ENCODE results near the gene INS. TPM values are rescaled to one million over a fixed set of nuclear protein-coding genes. Genes with fewer than 3 reads are reported as not detected.

INS gene
- total RNA-seq, 4 donors from 2014 or later, result not detected

DNA sequence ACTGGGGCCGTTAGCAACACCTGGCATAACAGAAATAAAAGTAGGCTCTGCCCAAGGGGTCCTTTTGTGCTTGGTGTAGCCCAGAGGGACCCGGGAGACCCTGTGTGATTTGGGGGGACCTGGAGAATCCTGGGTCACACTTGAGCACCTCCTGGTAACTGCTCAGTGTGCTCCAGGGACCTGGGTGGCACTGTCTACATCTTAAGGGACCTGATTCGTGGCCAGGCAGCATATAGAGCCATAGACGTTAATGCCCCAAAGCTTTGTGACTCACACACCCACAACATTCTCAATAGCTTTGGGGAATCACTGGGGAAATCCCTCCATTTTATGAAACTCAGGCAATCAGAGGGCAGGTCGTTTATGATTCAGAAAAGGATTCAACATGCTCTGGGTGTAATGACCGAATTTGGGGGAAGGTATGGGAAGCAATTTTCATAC is 18.2 kb downstream of the INS start:
- no peaks in the 10 kb centered on the region for H3K9me3 ChIP-seq
- in situ Hi-C loops (cut with MboI; ENCODE audit: low pct_ligation_motif_present in 1 of 4, low pct_unique_long_range_greater_than_20kb in 1 of 4, low sequenced_read_pairs in 3 of 4), result no loop called here
- 6% methylated on average over 6 of the region's 6 CpGs; no CpG with 5 or more reads in 1 of the 2 donors for WGBS, 2 donors (ENCODE audit: low coverage in 1 of 2)
- intact Hi-C loops (cut with DNase I; ENCODE audit: low total_unique reads), result no loop called here
- no peak overlapping the region for H3K27ac ChIP-seq
- TF ChIP-seq POLR2A (IDR thresholded peaks at IDR 0.05) (no peak), POLR2AphosphoS5 (IDR thresholded peaks at IDR 0.05) (no peak), EP300 (IDR thresholded peaks at IDR 0.05; ENCODE audit: low read depth) (no peak)
- TF ChIP-seq, protein P1, sequence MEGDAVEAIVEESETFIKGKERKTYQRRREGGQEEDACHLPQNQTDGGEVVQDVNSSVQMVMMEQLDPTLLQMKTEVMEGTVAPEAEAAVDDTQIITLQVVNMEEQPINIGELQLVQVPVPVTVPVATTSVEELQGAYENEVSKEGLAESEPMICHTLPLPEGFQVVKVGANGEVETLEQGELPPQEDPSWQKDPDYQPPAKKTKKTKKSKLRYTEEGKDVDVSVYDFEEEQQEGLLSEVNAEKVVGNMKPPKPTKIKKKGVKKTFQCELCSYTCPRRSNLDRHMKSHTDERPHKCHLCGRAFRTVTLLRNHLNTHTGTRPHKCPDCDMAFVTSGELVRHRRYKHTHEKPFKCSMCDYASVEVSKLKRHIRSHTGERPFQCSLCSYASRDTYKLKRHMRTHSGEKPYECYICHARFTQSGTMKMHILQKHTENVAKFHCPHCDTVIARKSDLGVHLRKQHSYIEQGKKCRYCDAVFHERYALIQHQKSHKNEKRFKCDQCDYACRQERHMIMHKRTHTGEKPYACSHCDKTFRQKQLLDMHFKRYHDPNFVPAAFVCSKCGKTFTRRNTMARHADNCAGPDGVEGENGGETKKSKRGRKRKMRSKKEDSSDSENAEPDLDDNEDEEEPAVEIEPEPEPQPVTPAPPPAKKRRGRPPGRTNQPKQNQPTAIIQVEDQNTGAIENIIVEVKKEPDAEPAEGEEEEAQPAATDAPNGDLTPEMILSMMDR (IDR thresholded peaks at IDR 0.05), result no peak
- H3K4me3 ChIP-seq, result no peak overlapping the region
- no peaks in the 10 kb centered on the region for H3K36me3 ChIP-seq
- no peak for DNase-seq
- peaks cover 0 to 29% (median 13%) of the 10 kb centered on the region in 4 donors for H3K4me1 ChIP-seq
- H3K27me3 ChIP-seq, result peaks cover 99% of the 10 kb centered on the region

DNA sequence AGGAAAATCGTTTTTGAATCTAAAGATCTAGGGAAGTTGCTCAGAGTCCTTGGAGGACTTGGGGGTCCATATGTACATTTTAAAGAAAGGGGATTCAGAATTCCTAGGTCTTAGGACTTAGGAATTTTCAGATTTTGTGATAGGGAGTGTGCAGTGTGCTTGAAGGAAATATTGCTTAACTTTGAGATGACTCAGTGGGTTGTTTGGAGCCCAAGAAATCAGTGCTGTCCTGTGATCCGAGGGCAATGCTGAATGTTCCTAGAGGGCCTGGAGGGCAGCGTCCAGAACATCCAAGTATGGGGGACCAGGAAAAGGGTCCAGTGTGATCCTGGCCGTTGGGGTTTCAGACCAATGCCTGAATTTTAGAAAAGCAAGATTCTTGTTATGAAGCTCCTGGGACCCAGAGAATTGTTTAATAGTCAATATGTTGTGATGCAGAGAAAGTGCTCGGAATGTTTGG is 18.7 kb downstream of the INS start:
- in situ Hi-C loops (cut with MboI; ENCODE audit: low pct_ligation_motif_present in 1 of 4, low pct_unique_long_range_greater_than_20kb in 1 of 4, low sequenced_read_pairs in 3 of 4) (no loop called here), intact Hi-C loops (cut with DNase I; ENCODE audit: low total_unique reads) (no loop called here)
- Histone ChIP-seq H3K9me3 (no peaks in the 10 kb centered on the region), H3K27ac (no peak overlapping the region), H3K4me3 (no peak overlapping the region), H3K36me3 (no peaks in the 10 kb centered on the region), H3K4me1 (peaks cover 0 to 33% (median 15%) of the 10 kb centered on the region in 4 donors), H3K27me3 (peaks cover 99% of the 10 kb centered on the region)
- TF ChIP-seq EP300 (IDR thresholded peaks at IDR 0.05; ENCODE audit: low read depth) (no peak), POLR2A (IDR thresholded peaks at IDR 0.05) (no peak), POLR2AphosphoS5 (IDR thresholded peaks at IDR 0.05) (no peak)
- TF ChIP-seq, protein P1 (IDR thresholded peaks at IDR 0.05), result no peak
- DNase-seq, result no peak
- WGBS, 2 donors (ENCODE audit: low coverage in 1 of 2), result 14 to 22% methylated on average over 3 to 5 of the region's 5 CpGs

DNA sequence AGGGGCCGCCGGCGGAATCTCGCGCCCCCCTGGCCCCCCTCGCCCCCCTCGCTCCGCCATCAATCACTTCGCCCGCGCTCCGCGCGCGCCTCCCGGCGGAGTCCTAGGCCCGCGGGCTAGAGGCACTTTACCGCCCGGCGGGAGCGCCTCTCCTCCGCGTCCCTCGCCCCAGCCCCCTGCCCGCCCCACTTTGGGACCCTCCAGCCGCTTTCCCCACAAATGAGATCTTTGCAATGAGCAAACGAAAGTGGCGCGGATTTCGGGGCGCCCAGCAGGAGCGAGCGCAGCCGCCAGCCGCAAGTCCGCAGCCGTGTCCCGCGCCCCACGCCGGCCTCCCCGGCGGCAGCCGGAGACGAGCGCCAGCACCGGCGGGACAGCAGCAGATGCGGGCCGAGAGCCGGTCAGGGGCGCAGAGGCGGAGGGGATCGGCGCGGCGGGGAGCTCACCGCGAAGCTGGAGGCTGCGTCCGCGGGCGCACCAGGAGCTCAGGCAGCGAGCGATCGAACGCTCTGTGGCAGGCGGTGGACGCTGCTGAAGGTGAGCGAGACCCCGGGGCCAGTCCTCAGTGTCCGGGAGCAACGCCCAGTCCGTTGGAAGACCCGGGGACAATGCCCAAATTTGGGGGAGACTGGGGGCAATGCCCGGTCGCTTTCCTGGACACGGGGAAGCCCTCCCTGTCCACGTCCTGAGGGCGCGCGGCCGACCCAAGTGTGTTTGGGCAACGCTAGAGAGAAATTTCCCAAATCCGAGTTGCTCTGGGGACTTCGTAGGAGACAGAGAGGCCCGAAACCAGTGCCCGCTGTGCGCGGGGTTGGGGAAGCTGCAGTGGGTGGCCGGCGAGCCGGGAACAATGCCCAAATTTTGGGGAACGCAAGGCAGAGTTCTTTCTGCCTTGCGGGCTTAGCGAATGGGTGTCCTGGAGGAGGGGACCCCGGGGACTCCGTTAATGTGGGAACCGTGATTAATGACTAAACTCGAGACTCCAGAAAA is 20.3 kb downstream of the INS start:
- in situ Hi-C loops (cut with MboI; ENCODE audit: low pct_ligation_motif_present in 1 of 4, low pct_unique_long_range_greater_than_20kb in 1 of 4, low sequenced_read_pairs in 3 of 4), result no loop called here
- peaks cover 99% of the 10 kb centered on the region for H3K27me3 ChIP-seq
- H3K9me3 ChIP-seq, result no peaks in the 10 kb centered on the region

More for the DNA sequence above, 20.3 kb downstream of the INS start:
- Histone ChIP-seq H3K4me1 (peaks cover 0 to 38% (median 16%) of the 10 kb centered on the region in 4 donors), H3K4me3 (no peak overlapping the region), H3K36me3 (no peaks in the 10 kb centered on the region), H3K27ac (no peak overlapping the region)
- TF ChIP-seq, protein P1 (IDR thresholded peaks at IDR 0.05), result no peak
- TF ChIP-seq POLR2AphosphoS5 (IDR thresholded peaks at IDR 0.05) (no peak), POLR2A (IDR thresholded peaks at IDR 0.05) (no peak), EP300 (IDR thresholded peaks at IDR 0.05; ENCODE audit: low read depth) (no peak)
- DNase-seq, result no peak
- intact Hi-C loops (cut with DNase I; ENCODE audit: low total_unique reads), result no loop called here
- WGBS, 2 donors (ENCODE audit: low coverage in 1 of 2), result 8 to 20% methylated on average over 9 to 69 of the region's 102 CpGs

Measured in transverse colon (tissue), 4 donors.